GM12875 (cell line): ENCODE data around the gene EIF2A.
"Not testable (repeated sequence)": the region's sequence is repeated elsewhere in the genome, so short reads cannot be mapped to it uniquely, and the experiment has no call there.

ENCODE experiments used
- H3K4me3 ChIP-seq: one replicate; pipeline ENCODE4 v1.5.1; 2011; ENCODE audit warnings: low read depth, low read length, control low read depth
- CTCF ChIP-seq: IDR thresholded peaks from 2 replicates; pipeline ENCODE4 v1.5.1; 2011; ENCODE audit warnings: low read depth, mild to moderate bottlenecking, control low read depth, inconsistent platforms, low read length, moderate library complexity, borderline replicate concordance; ENCODE audit not compliant: insufficient read depth

EIF2A gene

DNA sequence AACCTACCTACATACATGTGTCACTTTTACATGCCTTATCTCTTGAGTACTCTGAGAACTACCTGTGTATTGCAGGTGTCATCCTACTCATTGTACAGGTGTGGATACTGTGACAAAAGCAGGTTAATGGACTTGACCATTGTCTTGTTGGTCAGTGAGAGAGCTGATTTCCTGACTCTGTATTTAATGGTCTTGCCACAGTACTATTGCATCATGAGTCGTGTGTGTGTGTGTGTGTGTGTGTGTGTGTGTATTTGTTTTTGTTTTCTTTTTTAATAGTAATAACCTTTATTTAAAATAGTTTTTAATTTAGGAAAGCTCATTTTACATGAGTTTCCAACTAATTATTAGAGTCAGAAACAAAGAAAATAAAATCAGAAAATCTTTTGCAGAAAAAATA, 64.2 kb downstream of the EIF2A start:
- H3K4me3 ChIP-seq, result no peak overlapping the region
- TF ChIP-seq CTCF, result no peak

DNA sequence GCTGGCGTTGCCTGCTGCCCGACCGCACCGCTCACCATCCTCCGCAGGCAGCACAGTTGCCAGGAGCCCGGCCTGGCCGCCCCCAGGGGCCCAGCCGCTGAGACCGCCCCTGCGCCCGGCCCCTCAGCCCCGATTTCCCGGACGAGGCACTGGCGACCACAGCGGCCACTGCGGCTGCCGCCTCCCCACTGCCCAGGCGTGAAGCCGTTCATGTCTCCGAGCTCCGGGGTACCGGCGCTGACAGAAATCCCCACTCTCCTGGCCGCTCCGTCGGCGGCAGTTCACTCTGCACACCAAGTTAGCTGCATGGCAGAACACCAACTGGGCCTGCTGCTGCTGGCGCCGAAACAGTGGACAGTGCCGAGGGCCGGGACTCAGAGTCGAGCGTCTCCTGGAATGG, 65.1 kb downstream of the EIF2A start:
- no peak for TF ChIP-seq CTCF
- no peak overlapping the region for H3K4me3 ChIP-seq

- TF ChIP-seq CTCF, result no peak
- no peak overlapping the region for H3K4me3 ChIP-seq
Observed at GRCh38 chr3:150612494-150612893, 65.9 kb downstream of the EIF2A start.

- H3K4me3 ChIP-seq, result no peak overlapping the region
- TF ChIP-seq CTCF, result no peak
Observed at GRCh38 chr3:150613034-150613433, 66.4 kb downstream of the EIF2A start.

DNA sequence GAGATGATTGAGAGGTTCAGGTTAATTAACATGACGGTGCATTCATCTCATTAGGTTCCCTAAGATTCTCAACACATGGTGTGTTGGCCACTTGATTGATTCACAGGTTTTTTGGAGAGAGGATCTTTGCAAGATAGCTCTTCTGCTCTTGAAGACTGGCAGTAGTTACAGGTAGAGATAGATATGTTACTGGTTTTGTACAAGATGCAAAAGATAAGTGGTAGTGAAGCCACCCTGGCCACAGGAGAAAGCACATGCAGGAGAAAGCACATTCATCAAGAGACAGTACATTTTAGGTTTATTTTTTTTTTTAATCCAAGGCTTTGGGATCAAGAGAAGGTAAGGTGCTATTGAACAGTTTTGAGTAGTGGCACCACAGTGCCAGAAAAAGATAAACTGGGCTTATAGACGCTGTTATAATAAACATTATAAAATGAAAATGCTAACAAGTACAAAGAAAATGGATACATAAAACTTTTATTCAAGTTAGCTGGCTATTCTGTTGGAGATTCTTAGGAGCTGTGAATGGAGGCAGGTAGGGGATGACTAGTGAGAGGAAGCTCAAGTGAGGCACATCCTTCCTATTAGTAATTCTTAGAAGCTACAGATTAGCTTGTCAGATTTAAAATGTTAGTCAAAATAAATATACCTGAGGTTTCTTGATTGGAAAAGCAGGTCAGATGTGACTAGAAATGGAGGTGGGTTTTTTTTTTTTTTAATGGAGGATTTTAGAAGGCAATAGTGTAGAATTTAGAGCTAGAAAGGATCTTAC, 67.3 kb downstream of the EIF2A start:
- TF ChIP-seq CTCF, result no peak
- no peak overlapping the region for H3K4me3 ChIP-seq

DNA sequence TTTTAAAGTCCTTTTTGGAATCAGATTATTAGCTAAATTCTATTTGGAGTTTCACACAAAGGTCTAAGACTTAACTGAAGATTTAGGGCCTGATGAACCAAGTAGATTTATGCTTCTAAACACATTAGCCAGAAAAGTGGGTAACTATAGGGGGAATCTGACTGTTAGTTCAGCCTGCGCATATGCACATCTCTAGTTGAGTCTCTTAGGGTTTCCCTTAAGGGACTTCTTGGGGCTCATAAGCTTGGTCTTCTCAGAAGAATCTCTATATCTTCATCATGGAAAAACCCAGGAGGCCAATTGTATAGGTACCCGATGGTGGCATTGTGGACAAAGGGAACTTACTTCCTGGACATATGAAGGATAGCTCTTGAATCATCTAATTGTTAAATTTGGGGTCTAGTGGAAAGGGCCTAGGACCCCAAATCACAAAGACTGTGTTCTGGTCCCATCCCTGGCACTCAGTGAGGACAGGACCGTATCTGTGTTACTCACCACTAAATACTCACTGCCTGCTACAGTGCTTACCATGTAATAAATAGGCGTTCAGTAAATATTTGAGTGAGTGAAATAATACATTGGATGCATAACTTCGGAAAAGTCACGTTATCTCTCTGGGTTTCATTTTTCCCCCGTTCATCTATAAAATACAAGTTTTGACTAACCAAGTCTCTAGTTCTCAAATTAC, 73.6 kb downstream of the EIF2A start:
- TF ChIP-seq CTCF, result no peak
- H3K4me3 ChIP-seq, result no peak overlapping the region

- H3K4me3 ChIP-seq, result not testable (repeated sequence)
Observed at GRCh38 chr3:150622955-150623354, 76.4 kb downstream of the EIF2A start.

- H3K4me3 ChIP-seq, result no peak overlapping the region
- no peak for TF ChIP-seq CTCF
Observed at GRCh38 chr3:150623945-150624344, 77.4 kb downstream of the EIF2A start.
